Testis (tissue), 3 donors: ENCODE data around the gene LHX4. TPM values are rescaled to one million over a fixed set of nuclear protein-coding genes. Genes with fewer than 3 reads are reported as not detected.

Experiments used
- DNase-seq: peaks from one replicate; pipeline ENCODE4 v3.0.0-alpha.2; 2019
- H3K27ac ChIP-seq, 2 donors: fragments of 200-600 bp; sonication (generic); one replicate each; pipeline ENCODE4 v1.5.1; 2019
- H3K27me3 ChIP-seq: fragments of 200-600 bp; sonication (generic); one replicate; pipeline ENCODE4 v1.5.1; 2019
- H3K36me3 ChIP-seq: fragments of 200-600 bp; sonication (generic); one replicate; pipeline ENCODE4 v1.5.1; 2017; ENCODE audit warnings: low read depth; ENCODE audit errors: missing control alignments
- H3K4me1 ChIP-seq: fragments of 200-600 bp; sonication (generic); one replicate; pipeline ENCODE4 v1.5.1; 2019
- H3K4me3 ChIP-seq, 2 donors: fragments of 200-600 bp; sonication (generic); one replicate each; pipeline ENCODE4 v1.5.1; 2017 to 2019
- H3K9me3 ChIP-seq: fragments of 200-600 bp; sonication (generic); one replicate; pipeline ENCODE4 v1.5.1; 2017
- POLR2A ChIP-seq: fragments of 450-650 bp; IDR thresholded peaks from one replicate; pipeline ENCODE4 v1.6.1; 2017; ENCODE audit warnings: antibody characterized with exemption, mild to moderate bottlenecking, moderate library complexity
- WGBS, 2 donors: methylation state at CpG; one replicate each; pipeline ENCODE4 v1.1.5; 2018; 5-methylcytosine and 5-hydroxymethylcytosine counted together
- intact Hi-C: fragments of 100-400 bp; cut with DNase I; formaldehyde crosslinking; loops from one replicate; pipeline ENCODE4 v1.15.1; 2023; ENCODE audit warnings: low total_unique reads
- polyA plus RNA-seq: library from polyadenylated mRNA; stranded (reverse); fragments of 350-450 nt; fragmentation: Illumina TruSeq; extraction: RNeasy Lipid Tissue Mini Kit (QIAGEN cat#74804); gene quantifications from one replicate; pipeline ENCODE4 v1.2.3, GENCODE V29; 2014; ENCODE audit warnings: low read depth, low replicate concordance; ENCODE audit not compliant: insufficient read depth
- total RNA-seq, 2 donors: library from RNA; depleted of rRNA; stranded (reverse); fragments of >200 nt; gene quantifications; one replicate each; pipeline ENCODE4 v1.2.3, GENCODE V29; 2016
- TF ChIP-seq, protein P1 (sequence below), 3 experiments: fragments of 450-650 bp in 2 of 3; fragments of 200-600 bp in 1 of 3; sonication (generic) in 1 of 3; IDR thresholded peaks; one replicate each; pipeline ENCODE4 v1.5.1; 2016 to 2019; ENCODE audit warnings: antibody characterized with exemption in 3 of 3, mild to moderate bottlenecking in 2 of 3, moderate library complexity in 1 of 3

The LHX4 gene
- total and polyA plus RNA-seq, 3 donors from 2014 or later = 0.63 to 5.2 (median 1.3) TPM

DNA sequence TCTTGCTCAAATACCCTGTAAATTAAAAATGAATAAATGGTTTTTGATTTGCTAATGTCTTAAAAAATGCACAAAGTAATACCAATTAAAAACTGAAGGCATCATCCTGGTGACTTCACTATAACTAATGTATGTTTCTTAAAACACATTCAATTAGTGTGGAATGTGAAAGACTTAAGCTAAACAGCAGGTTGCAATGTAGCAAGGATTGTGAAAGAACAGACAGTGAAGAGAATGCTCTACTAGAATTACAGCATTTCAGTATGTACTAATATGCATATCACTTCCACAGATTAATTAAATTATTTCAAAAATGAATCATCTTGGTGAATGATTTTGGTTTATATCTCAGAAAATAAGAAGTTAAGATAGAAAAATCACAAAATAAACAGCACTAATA lies 56.4 kb downstream of the LHX4 start:
- Histone ChIP-seq H3K4me1 (peaks cover 5% of the 10 kb centered on the region), H3K27ac (no peak overlapping the region), H3K9me3 (no peaks in the 10 kb centered on the region), H3K36me3 (peaks cover 4% of the 10 kb centered on the region), H3K4me3 (no peak overlapping the region), H3K27me3 (no peaks in the 10 kb centered on the region)
- intact Hi-C loops = no loop called here
- DNase-seq = no peak
- TF ChIP-seq, protein P1, sequence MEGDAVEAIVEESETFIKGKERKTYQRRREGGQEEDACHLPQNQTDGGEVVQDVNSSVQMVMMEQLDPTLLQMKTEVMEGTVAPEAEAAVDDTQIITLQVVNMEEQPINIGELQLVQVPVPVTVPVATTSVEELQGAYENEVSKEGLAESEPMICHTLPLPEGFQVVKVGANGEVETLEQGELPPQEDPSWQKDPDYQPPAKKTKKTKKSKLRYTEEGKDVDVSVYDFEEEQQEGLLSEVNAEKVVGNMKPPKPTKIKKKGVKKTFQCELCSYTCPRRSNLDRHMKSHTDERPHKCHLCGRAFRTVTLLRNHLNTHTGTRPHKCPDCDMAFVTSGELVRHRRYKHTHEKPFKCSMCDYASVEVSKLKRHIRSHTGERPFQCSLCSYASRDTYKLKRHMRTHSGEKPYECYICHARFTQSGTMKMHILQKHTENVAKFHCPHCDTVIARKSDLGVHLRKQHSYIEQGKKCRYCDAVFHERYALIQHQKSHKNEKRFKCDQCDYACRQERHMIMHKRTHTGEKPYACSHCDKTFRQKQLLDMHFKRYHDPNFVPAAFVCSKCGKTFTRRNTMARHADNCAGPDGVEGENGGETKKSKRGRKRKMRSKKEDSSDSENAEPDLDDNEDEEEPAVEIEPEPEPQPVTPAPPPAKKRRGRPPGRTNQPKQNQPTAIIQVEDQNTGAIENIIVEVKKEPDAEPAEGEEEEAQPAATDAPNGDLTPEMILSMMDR (IDR thresholded peaks at IDR 0.05) = no peak
- TF ChIP-seq POLR2A = no peak

DNA sequence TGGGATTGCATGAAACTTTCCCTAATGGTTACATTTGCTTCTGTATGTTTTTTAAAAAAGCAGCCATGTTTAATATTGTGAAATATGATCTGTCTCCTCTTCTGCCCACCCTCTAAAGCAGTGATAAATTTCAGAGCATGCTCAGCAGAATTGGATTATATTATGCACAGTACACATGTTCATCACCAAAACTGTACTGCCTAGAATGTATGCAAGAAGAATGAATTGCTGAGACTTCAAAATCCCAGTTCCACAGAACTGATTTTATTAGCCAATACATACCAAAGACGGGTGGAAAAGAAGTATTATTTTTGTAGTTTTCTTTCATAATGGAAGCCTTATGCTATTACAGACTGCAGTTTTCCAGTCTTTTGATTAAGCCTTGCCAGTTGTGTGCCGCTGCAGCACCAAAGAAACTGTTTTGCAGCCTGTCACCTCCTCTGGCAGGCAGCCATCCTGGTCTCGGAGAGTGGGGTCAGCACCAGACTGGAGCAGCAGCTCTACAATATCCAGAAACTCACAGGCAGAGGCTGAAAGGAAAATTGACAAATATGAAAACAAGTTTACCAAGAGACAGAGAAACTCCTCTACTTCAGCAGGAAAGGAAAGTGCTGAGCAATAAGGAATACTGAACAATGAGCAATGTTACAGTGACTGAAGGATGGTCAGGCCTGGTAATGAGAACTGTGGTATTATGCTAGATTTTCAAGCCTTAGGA lies 58.1 kb downstream of the LHX4 start:
- Histone ChIP-seq H3K27me3 (no peaks in the 10 kb centered on the region), H3K36me3 (peaks cover 4% of the 10 kb centered on the region), H3K9me3 (no peaks in the 10 kb centered on the region), H3K4me3 (no peak overlapping the region), H3K4me1 (peaks cover 5% of the 10 kb centered on the region), H3K27ac (no peak overlapping the region)
- WGBS, 2 donors = 44 to 59% methylated on average over 3 of the region's 3 CpGs
- no peak for DNase-seq
- intact Hi-C loops = no loop called here
- TF ChIP-seq POLR2A = no peak
- TF ChIP-seq, protein P1 (IDR thresholded peaks at IDR 0.05) = no peak

DNA sequence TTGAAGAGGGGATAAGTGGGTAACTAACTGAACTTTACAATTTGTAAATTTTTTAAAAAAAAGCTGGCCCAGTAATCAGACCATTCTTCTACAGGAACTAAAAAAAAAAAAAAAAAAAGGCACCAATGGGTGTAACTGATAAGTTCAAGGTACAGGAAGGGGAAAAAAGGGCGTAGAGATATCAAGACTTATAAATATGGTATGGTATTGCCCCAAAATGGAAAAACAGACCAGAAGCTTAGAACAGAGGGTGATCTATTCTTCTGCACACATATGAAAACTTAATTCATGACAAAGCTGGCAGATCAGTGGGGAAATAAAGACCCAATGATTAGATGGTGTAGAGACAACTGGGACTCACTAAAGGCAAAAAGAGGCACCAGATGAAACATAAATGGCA lies 58.9 kb downstream of the LHX4 start:
- H3K9me3 ChIP-seq = no peaks in the 10 kb centered on the region
- intact Hi-C loops = no loop called here
- H3K27ac ChIP-seq = no peak overlapping the region
- no peaks in the 10 kb centered on the region for H3K27me3 ChIP-seq
- TF ChIP-seq, protein P1 (IDR thresholded peaks at IDR 0.05) = no peak
- TF ChIP-seq POLR2A = no peak
- no peak overlapping the region for H3K4me3 ChIP-seq
- DNase-seq = no peak
- H3K4me1 ChIP-seq = peaks cover 5% of the 10 kb centered on the region
- WGBS, 2 donors = 78 to 97% methylated on average over 1 of the region's 1 CpG
- peaks cover 4% of the 10 kb centered on the region for H3K36me3 ChIP-seq

DNA sequence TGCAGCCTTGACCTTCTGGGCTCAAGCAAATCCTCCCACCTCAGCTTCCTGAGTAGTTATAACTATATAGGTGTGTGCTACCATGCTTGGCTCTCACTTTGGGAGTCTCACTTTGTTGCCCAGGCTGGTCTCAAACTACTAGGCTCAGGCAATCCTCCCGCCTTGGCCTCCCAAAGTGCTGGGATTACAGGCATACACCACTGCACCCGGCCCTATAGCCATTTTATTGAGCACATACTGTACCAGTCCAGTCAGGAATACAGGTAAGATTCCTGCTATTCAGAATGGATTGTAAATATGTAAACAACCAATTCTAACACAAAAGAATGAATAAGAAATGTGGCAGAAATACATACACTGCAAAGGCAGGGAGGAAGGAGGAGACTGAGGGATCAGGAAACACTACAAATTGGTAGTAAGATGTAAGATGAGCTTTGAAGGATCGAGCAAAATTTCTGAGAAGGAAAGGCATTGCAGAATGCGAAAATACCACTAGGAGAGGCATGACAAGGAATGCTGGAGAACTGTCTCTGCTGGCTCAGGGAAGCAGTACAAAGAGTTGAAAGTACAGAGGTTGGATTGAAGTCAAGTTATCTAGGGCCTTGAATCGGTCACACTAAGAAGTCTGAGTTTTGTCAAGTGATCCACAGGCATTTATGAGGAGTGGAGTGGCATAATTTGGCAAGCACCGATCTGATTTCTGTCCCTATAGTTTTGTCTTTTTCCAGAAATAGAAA lies 60.4 kb downstream of the LHX4 start:
- 83 to 89% methylated on average over 6 of the region's 6 CpGs for WGBS, 2 donors
- intact Hi-C loops = no loop called here
- TF ChIP-seq, protein P1 (IDR thresholded peaks at IDR 0.05) = no peak
- no peak for TF ChIP-seq POLR2A
- Histone ChIP-seq H3K9me3 (no peaks in the 10 kb centered on the region), H3K36me3 (no peaks in the 10 kb centered on the region), H3K27ac (no peak overlapping the region), H3K27me3 (no peaks in the 10 kb centered on the region), H3K4me3 (no peak overlapping the region), H3K4me1 (peaks cover 5% of the 10 kb centered on the region)
- no peak for DNase-seq
